K562 (cell line): ENCODE measurements around the gene PRR11. TPM values are rescaled to one million over a fixed set of nuclear protein-coding genes. Genes with fewer than 3 reads are reported as not detected.

Experiments
- ATAC-seq: fragments of 200-7000 bp; cut with Tn5 transposase; 3 replicates; pipeline ENCODE4 v1.9.1; 2020; ENCODE audit warnings: moderate library complexity
- BruUV-seq: library from RNA; stranded (reverse); fragments of 400-500 nt; replicated peaks from 2 replicates; lab custom pipeline; 2021; lab: Mats Ljungman, UMichigan
- CTCF ChIA-PET: fragments of 300-600 bp; formaldehyde crosslinking; extraction: SDS; loops from one replicate; lab custom pipeline; 2021; ENCODE audit warnings: low intra/inter-chr PET ratio; lab: Yijun Ruan, JAX
- POLR2A ChIA-PET: fragments of 300-600, 350-650 bp; sonication (Branson Sonifier 250); formaldehyde crosslinking; extraction: SDS; loops from one replicate; lab custom pipeline; 2021; ENCODE audit warnings: antibody characterized with exemption, inconsistent platforms; lab: Yijun Ruan, JAX
- DNase-seq, 4 experiments: peaks; one replicate each; pipeline versions ENCODE4 v3.0.0 to v3.0.0-alpha.2; 2011 to 2018; ENCODE audit warnings: low spot score in 3 of 4, mixed read lengths in 3 of 4; ENCODE audit errors: extremely low read depth in 1 of 4
- FAIRE-seq: peaks from 2 replicates; lab custom pipeline; 2011; peaks lifted over from hg19 to GRCh38; lab: Jason Lieb, UNC
- H2AFZ ChIP-seq: 2 replicates; pipeline ENCODE4 v1.6.0; 2011; ENCODE audit warnings: low read depth, low read length, control low read depth, inconsistent platforms
- H3K27ac ChIP-seq: fragments of 200-600 bp; 3 replicates; pipeline ENCODE4 v1.8.0; 2011; ENCODE audit warnings: low read depth, mild to moderate bottlenecking, control low read depth, inconsistent platforms, low read length, moderate library complexity, mixed read lengths; ENCODE audit errors: extremely low read depth
- H3K27me3 ChIP-seq, 2 experiments: fragments of 300-600 bp in 1 of 2; 2 replicates in 1 of 2; 3 replicates in 1 of 2; pipeline versions ENCODE4 v1.6.0 to v1.8.0; 2011; ENCODE audit warnings: inconsistent platforms in 2 of 2, low read length in 2 of 2, mild to moderate bottlenecking in 1 of 2, mixed read lengths in 1 of 2, moderate library complexity in 1 of 2; ENCODE audit not compliant: control insufficient read depth in 2 of 2, insufficient read depth in 2 of 2
- H3K36me3 ChIP-seq: fragments of 300-600 bp; 3 replicates; pipeline ENCODE4 v1.8.0; 2011; ENCODE audit warnings: mild to moderate bottlenecking, low read length, inconsistent platforms; ENCODE audit not compliant: control insufficient read depth, insufficient read depth
- H3K4me1 ChIP-seq, 2 experiments: fragments of 200-600 bp in 1 of 2; replicated peaks in 1 of 2; 2 replicates in 1 of 2; 3 replicates in 1 of 2; pipeline versions ENCODE4 v1.5.1 to v1.8.0; 2011; ENCODE audit warnings: inconsistent platforms in 2 of 2, low read length in 2 of 2, mild to moderate bottlenecking in 1 of 2, mixed read lengths in 1 of 2, moderate library complexity in 1 of 2; ENCODE audit not compliant: control insufficient read depth in 2 of 2, insufficient read depth in 2 of 2
- H3K4me2 ChIP-seq: 2 replicates; pipeline ENCODE4 v1.6.1; 2011; ENCODE audit warnings: low read length, control low read depth, inconsistent platforms, mixed read lengths; ENCODE audit not compliant: insufficient read depth
- H3K4me3 ChIP-seq: fragments of 200-600 bp; sonication (generic), shearing (Covaris generic); 2 replicates; pipeline ENCODE4 v1.5.1; 2016; ENCODE audit warnings: control low read depth, inconsistent platforms
- H3K79me2 ChIP-seq: fragments of 200-600 bp; 3 replicates; pipeline ENCODE4 v1.8.0; 2011; ENCODE audit warnings: low read length, inconsistent platforms; ENCODE audit not compliant: control insufficient read depth, insufficient read depth
- H3K9ac ChIP-seq, 2 experiments: 2 replicates each; pipeline versions ENCODE4 v1.6.0 to v1.6.1; 2011; ENCODE audit warnings: low read depth in 2 of 2, low read length in 2 of 2, control low read depth in 1 of 2, inconsistent platforms in 1 of 2, mild to moderate bottlenecking in 1 of 2, mixed read lengths in 1 of 2; ENCODE audit not compliant: insufficient read depth in 1 of 2
- H3K9me1 ChIP-seq: one replicate; pipeline ENCODE4 v1.6.0; 2011; ENCODE audit warnings: inconsistent platforms, mild to moderate bottlenecking, low read length, moderate library complexity; ENCODE audit not compliant: control insufficient read depth, insufficient read depth
- H3K9me3 ChIP-seq: replicated peaks from 2 replicates; pipeline ENCODE4 v1.5.1; 2011; ENCODE audit warnings: low read depth, low read length, inconsistent platforms; ENCODE audit not compliant: control insufficient read depth, insufficient read depth
- H4K20me1 ChIP-seq: replicated peaks from 2 replicates; pipeline ENCODE4 v1.6.1; 2011; ENCODE audit warnings: low read length, inconsistent platforms, mixed read lengths; ENCODE audit not compliant: control insufficient read depth, insufficient read depth
- EWSR1 ChIP-seq: fragments of 450-650 bp; IDR thresholded peaks from 2 replicates; pipeline ENCODE4 v1.6.1; 2018; ENCODE audit warnings: borderline replicate concordance, mild to moderate bottlenecking, low read depth, moderate library complexity; ENCODE audit not compliant: partially characterized antibody
- MAX ChIP-seq: sonication (generic); formaldehyde crosslinking; IDR thresholded peaks from 2 replicates; pipeline ENCODE4 v1.9.0; 2022; ENCODE audit warnings: mild to moderate bottlenecking, missing genetic modification reagents
- in situ Hi-C: fragments of 300-500 bp; cut with MboI; formaldehyde crosslinking; loops from 4 replicates; pipeline ENCODE4 v1.15.0; 2018; ENCODE audit warnings: inconsistent platforms, mixed read lengths
- intact Hi-C: fragments of 100-400 bp; cut with micrococcal nuclease; formaldehyde crosslinking; loops from 2 replicates; pipeline ENCODE4 v1.14.2; 2022
- polyA plus RNA-seq, 8 experiments: library from polyadenylated mRNA; depleted of rRNA in 4 of 8; stranded (reverse) in 5 of 8; unstranded in 3 of 8; fragments of >200 nt; fragmentation: Nextera tagmentation in 2 of 8; fragmentation: Illumina TruSeq in 1 of 8; extraction: Ambion mirVana in 2 of 8; extraction: Trizol in 1 of 8; gene quantifications; 2 replicates each; pipeline versions ENCODE4 v1.2.1 to v1.2.3, GENCODE V29; 2011 to 2014; ENCODE audit warnings: inconsistent platforms in 1 of 8, missing spikeins in 1 of 8
- total RNA-seq, 7 experiments: library from RNA; depleted of rRNA in 6 of 7; stranded (reverse); fragments of >200 nt in 6 of 7; fragmentation: Illumina TruSeq in 2 of 7; extraction: Trizol in 2 of 7; gene quantifications; 2 replicates each; pipeline versions ENCODE4 v1.2.1 to v1.2.3, GENCODE V29; 2011 to 2021; ENCODE audit warnings: low replicate concordance in 1 of 7
- TF ChIP-seq, protein P1 (sequence below), 3 experiments: fragments of 200-800 bp in 1 of 3; fragments of 250-450 bp in 1 of 3; fragments of 450-650 bp in 1 of 3; sonication (Bioruptor Pico) in 1 of 3; sonication (Bioruptor generic) in 1 of 3; formaldehyde crosslinking in 1 of 3; IDR thresholded peaks; 2 replicates each; pipeline versions ENCODE4 v1.6.1 to v1.8.0; 2016 to 2022; ENCODE audit warnings: mild to moderate bottlenecking in 2 of 3, missing genetic modification characterization in 2 of 3, missing compliant biosample characterization in 1 of 3, moderate library complexity in 1 of 3

PRR11 gene
- total and polyA plus RNA-seq, 9 of the 15 experiments (the other 6 are each of a cell fraction or from before 2014, with no cell fraction given), result 13.3 to 75.2 (median 46.4) TPM

DNA sequence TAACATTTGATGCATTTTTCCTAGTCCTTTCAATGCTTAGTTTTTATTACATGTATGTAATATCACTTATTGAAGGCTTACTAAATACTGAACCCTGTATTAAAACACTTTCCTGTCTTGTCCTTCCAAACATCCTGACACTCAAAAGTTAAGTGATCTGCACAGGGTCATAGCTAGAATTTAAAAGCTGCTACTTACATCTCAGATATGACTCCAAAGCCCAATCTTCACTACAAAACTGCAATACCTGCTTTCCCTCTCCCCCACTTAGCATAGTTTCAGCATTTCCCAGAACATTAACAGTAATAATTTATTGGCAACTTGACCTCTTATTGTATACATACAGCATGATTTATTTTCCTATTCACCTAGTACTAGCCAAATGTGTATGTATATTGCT, 44.6 kb upstream of the PRR11 start:
- Histone ChIP-seq H3K36me3 (peaks cover 38% of the 10 kb centered on the region), H3K9me1 (no peaks in the 10 kb centered on the region), H3K4me1 (peaks cover 3 to 13% of the 10 kb centered on the region in 2 experiments; a peak in 3 of 5 replicates), H4K20me1 (no peaks in the 10 kb centered on the region), H3K9me3 (no peaks in the 10 kb centered on the region), H3K9ac (no peak overlapping the region), H3K27ac (no peak overlapping the region), H3K4me3 (no peak overlapping the region), H3K27me3 (no peaks in the 10 kb centered on the region), H3K79me2 (peaks cover 11% of the 10 kb centered on the region), H3K4me2 (no peak overlapping the region), H2AFZ (no peak overlapping the region)
- no peak for ATAC-seq
- in situ Hi-C loops, result no loop called here
- FAIRE-seq, result no peak
- POLR2A ChIA-PET, result interaction anchor here (1.3 kb wide), 1 partner anchor 25 kb away, joined by 5 read pairs; no protein-coding TSS in a partner anchor
- no peak for DNase-seq
- BruUV-seq, result TSS peak; percentile 14
- CTCF ChIA-PET, result interaction anchor here (0.6 kb wide), 1 partner anchor 480 kb away, joined by 3 read pairs; no protein-coding TSS in a partner anchor
- intact Hi-C loops, result no loop called here
- TF ChIP-seq MAX (no peak), EWSR1 (peak; percentile 66)
- TF ChIP-seq, protein P1, sequence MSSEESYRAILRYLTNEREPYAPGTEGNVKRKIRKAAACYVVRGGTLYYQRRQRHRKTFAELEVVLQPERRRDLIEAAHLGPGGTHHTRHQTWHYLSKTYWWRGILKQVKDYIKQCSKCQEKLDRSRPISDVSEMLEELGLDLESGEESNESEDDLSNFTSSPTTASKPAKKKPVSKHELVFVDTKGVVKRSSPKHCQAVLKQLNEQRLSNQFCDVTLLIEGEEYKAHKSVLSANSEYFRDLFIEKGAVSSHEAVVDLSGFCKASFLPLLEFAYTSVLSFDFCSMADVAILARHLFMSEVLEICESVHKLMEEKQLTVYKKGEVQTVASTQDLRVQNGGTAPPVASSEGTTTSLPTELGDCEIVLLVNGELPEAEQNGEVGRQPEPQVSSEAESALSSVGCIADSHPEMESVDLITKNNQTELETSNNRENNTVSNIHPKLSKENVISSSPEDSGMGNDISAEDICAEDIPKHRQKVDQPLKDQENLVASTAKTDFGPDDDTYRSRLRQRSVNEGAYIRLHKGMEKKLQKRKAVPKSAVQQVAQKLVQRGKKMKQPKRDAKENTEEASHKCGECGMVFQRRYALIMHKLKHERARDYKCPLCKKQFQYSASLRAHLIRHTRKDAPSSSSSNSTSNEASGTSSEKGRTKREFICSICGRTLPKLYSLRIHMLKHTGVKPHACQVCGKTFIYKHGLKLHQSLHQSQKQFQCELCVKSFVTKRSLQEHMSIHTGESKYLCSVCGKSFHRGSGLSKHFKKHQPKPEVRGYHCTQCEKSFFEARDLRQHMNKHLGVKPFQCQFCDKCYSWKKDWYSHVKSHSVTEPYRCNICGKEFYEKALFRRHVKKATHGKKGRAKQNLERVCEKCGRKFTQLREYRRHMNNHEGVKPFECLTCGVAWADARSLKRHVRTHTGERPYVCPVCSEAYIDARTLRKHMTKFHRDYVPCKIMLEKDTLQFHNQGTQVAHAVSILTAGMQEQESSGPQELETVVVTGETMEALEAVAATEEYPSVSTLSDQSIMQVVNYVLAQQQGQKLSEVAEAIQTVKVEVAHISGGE (CRISPR knock-in tag; IDR thresholded peaks at IDR 0.05), result peak in 1 of 3 experiments; percentile 83; a peak in 1 of 6 replicates
